ENCODE data around the gene CCDC142.
A peak's percentile ranks its signal among the peaks of the same experiment; 100 is the strongest.

CCDC142 gene

GRCh38 chr2:74503506-74504475, 21.0 kb upstream of the CCDC142 start:
- H3K9ac ChIP-seq (ENCODE audit: low read depth in 1 of 2, low read length in 2 of 2) = peak overlapping the region; percentile 92 to 94
- H3K27me3 ChIP-seq (ENCODE audit: control insufficient read depth in 2 of 2, insufficient read depth in 2 of 2, low read length in 2 of 2) = peaks cover 10 to 15% of the 10 kb centered on the region in 2 donors
- H3K27ac ChIP-seq (ENCODE audit: low read depth in 2 of 2, low read length in 2 of 2) = peak overlapping the region; percentile 86 to 91
- H3K4me3 ChIP-seq (ENCODE audit: low read length in 2 of 2) = peak overlapping the region; percentile 85 to 90
- no peaks in the 10 kb centered on the region for H3K9me3 ChIP-seq (ENCODE audit: control insufficient read depth in 2 of 2, low read length in 2 of 2)
- peaks cover 7 to 12% of the 10 kb centered on the region in 2 donors for H3K36me3 ChIP-seq (ENCODE audit: control insufficient read depth in 2 of 2, insufficient read depth in 2 of 2, low read length in 2 of 2)
- H3K4me1 ChIP-seq (ENCODE audit: control insufficient read depth in 2 of 2, insufficient read depth in 2 of 2, low read length in 2 of 2) = peaks cover 41 to 48% of the 10 kb centered on the region in 2 donors

- H3K4me1 ChIP-seq (ENCODE audit: control insufficient read depth in 2 of 2, insufficient read depth in 2 of 2, low read length in 2 of 2) = peaks cover 49 to 51% of the 10 kb centered on the region in 2 donors
- H3K27me3 ChIP-seq (ENCODE audit: control insufficient read depth in 2 of 2, insufficient read depth in 2 of 2, low read length in 2 of 2) = peaks cover 14 to 24% of the 10 kb centered on the region in 2 donors
- H3K4me3 ChIP-seq (ENCODE audit: low read length in 2 of 2) = peak overlapping the region; percentile 85 to 90
- peaks cover 7 to 12% of the 10 kb centered on the region in 2 donors for H3K36me3 ChIP-seq (ENCODE audit: control insufficient read depth in 2 of 2, insufficient read depth in 2 of 2, low read length in 2 of 2)
- peak overlapping the region; percentile 92 to 94 for H3K9ac ChIP-seq (ENCODE audit: low read depth in 1 of 2, low read length in 2 of 2)
- H3K9me3 ChIP-seq (ENCODE audit: control insufficient read depth in 2 of 2, low read length in 2 of 2) = no peaks in the 10 kb centered on the region
- peak overlapping the region; percentile 86 to 91 for H3K27ac ChIP-seq (ENCODE audit: low read depth in 2 of 2, low read length in 2 of 2)
These were observed 20.1 kb upstream of the CCDC142 start for GRCh38 chr2:74502720-74503505.

- Histone ChIP-seq H3K9ac (ENCODE audit: low read depth in 1 of 2, low read length in 2 of 2) (peak overlapping the region; percentile 92 to 94), H3K4me1 (ENCODE audit: control insufficient read depth in 2 of 2, insufficient read depth in 2 of 2, low read length in 2 of 2) (peaks cover 54% of the 10 kb centered on the region in 2 donors), H3K27me3 (ENCODE audit: control insufficient read depth in 2 of 2, insufficient read depth in 2 of 2, low read length in 2 of 2) (peaks cover 14 to 31% of the 10 kb centered on the region in 2 donors), H3K9me3 (ENCODE audit: control insufficient read depth in 2 of 2, low read length in 2 of 2) (no peaks in the 10 kb centered on the region), H3K36me3 (ENCODE audit: control insufficient read depth in 2 of 2, insufficient read depth in 2 of 2, low read length in 2 of 2) (peaks cover 7 to 12% of the 10 kb centered on the region in 2 donors), H3K4me3 (ENCODE audit: low read length in 2 of 2) (peak overlapping the region; percentile 85 to 90), H3K27ac (ENCODE audit: low read depth in 2 of 2, low read length in 2 of 2) (peak overlapping the region; percentile 86 to 91)
These were observed 19.4 kb upstream of the CCDC142 start for GRCh38 chr2:74502147-74502719.

GRCh38 chr2:74501335-74502071, 18.7 kb upstream of the CCDC142 start:
- no peak overlapping the region for H3K27ac ChIP-seq (ENCODE audit: low read depth in 2 of 2, low read length in 2 of 2)
- peaks cover 14 to 34% of the 10 kb centered on the region in 2 donors for H3K27me3 ChIP-seq (ENCODE audit: control insufficient read depth in 2 of 2, insufficient read depth in 2 of 2, low read length in 2 of 2)
- peak overlapping the region; percentile 85 to 90 for H3K4me3 ChIP-seq (ENCODE audit: low read length in 2 of 2)
- peaks cover 7 to 12% of the 10 kb centered on the region in 2 donors for H3K36me3 ChIP-seq (ENCODE audit: control insufficient read depth in 2 of 2, insufficient read depth in 2 of 2, low read length in 2 of 2)
- H3K9ac ChIP-seq (ENCODE audit: low read depth in 1 of 2, low read length in 2 of 2) = no peak overlapping the region
- no peaks in the 10 kb centered on the region for H3K9me3 ChIP-seq (ENCODE audit: control insufficient read depth in 2 of 2, low read length in 2 of 2)
- H3K4me1 ChIP-seq (ENCODE audit: control insufficient read depth in 2 of 2, insufficient read depth in 2 of 2, low read length in 2 of 2) = peaks cover 47 to 49% of the 10 kb centered on the region in 2 donors

- no peaks in the 10 kb centered on the region for H3K9me3 ChIP-seq (ENCODE audit: control insufficient read depth in 2 of 2, low read length in 2 of 2)
- H3K4me3 ChIP-seq (ENCODE audit: low read length in 2 of 2) = no peak overlapping the region
- peaks cover 14 to 34% of the 10 kb centered on the region in 2 donors for H3K27me3 ChIP-seq (ENCODE audit: control insufficient read depth in 2 of 2, insufficient read depth in 2 of 2, low read length in 2 of 2)
- H3K4me1 ChIP-seq (ENCODE audit: control insufficient read depth in 2 of 2, insufficient read depth in 2 of 2, low read length in 2 of 2) = peaks cover 40 to 42% of the 10 kb centered on the region in 2 donors
- H3K36me3 ChIP-seq (ENCODE audit: control insufficient read depth in 2 of 2, insufficient read depth in 2 of 2, low read length in 2 of 2) = peaks cover 3 to 6% of the 10 kb centered on the region in 2 donors
- no peak overlapping the region for H3K27ac ChIP-seq (ENCODE audit: low read depth in 2 of 2, low read length in 2 of 2)
- no peak overlapping the region for H3K9ac ChIP-seq (ENCODE audit: low read depth in 1 of 2, low read length in 2 of 2)
These were observed 17.8 kb upstream of the CCDC142 start for GRCh38 chr2:74500578-74500946.

- Histone ChIP-seq H3K36me3 (ENCODE audit: control insufficient read depth in 2 of 2, insufficient read depth in 2 of 2, low read length in 2 of 2) (peaks cover 0 to 1% of the 10 kb centered on the region in 2 donors), H3K9me3 (ENCODE audit: control insufficient read depth in 2 of 2, low read length in 2 of 2) (no peaks in the 10 kb centered on the region), H3K27me3 (ENCODE audit: control insufficient read depth in 2 of 2, insufficient read depth in 2 of 2, low read length in 2 of 2) (peaks cover 14 to 34% of the 10 kb centered on the region in 2 donors), H3K4me3 (ENCODE audit: low read length in 2 of 2) (no peak overlapping the region), H3K9ac (ENCODE audit: low read depth in 1 of 2, low read length in 2 of 2) (no peak overlapping the region), H3K4me1 (ENCODE audit: control insufficient read depth in 2 of 2, insufficient read depth in 2 of 2, low read length in 2 of 2) (peaks cover 35 to 41% of the 10 kb centered on the region in 2 donors), H3K27ac (ENCODE audit: low read depth in 2 of 2, low read length in 2 of 2) (no peak overlapping the region)
These were observed 17.3 kb upstream of the CCDC142 start for GRCh38 chr2:74499940-74500577.

- no peaks in the 10 kb centered on the region for H3K36me3 ChIP-seq (ENCODE audit: control insufficient read depth in 2 of 2, insufficient read depth in 2 of 2, low read length in 2 of 2)
- no peaks in the 10 kb centered on the region for H3K9me3 ChIP-seq (ENCODE audit: control insufficient read depth in 2 of 2, low read length in 2 of 2)
- H3K27ac ChIP-seq (ENCODE audit: low read depth in 2 of 2, low read length in 2 of 2) = no peak within 1 kb of the TSS
- H3K4me1 ChIP-seq (ENCODE audit: control insufficient read depth in 2 of 2, insufficient read depth in 2 of 2, low read length in 2 of 2) = peaks cover 35 to 41% of the 10 kb centered on the region in 2 donors
- H3K4me3 ChIP-seq (ENCODE audit: low read length in 2 of 2) = peak within 1 kb of the TSS; percentile 63 to 73
- H3K9ac ChIP-seq (ENCODE audit: low read depth in 1 of 2, low read length in 2 of 2) = peak within 1 kb of the TSS in 1 of 2 donors; percentile 33
- peaks cover 14 to 34% of the 10 kb centered on the region in 2 donors for H3K27me3 ChIP-seq (ENCODE audit: control insufficient read depth in 2 of 2, insufficient read depth in 2 of 2, low read length in 2 of 2)
These were observed 16.6 kb upstream of the CCDC142 start, which contains the start of gene LBX2 for GRCh38 chr2:74499267-74499939. Gene LBX2, minus strand, starts transcription at chr2:74499603. Its CDS starts 66 bp downstream, at chr2:74499537.

- H3K4me1 ChIP-seq (ENCODE audit: control insufficient read depth in 2 of 2, insufficient read depth in 2 of 2, low read length in 2 of 2) = peaks cover 29 to 36% of the 10 kb centered on the region in 2 donors
- no peak overlapping the region for H3K27ac ChIP-seq (ENCODE audit: low read depth in 2 of 2, low read length in 2 of 2)
- peak overlapping the region in 1 of 2 donors; percentile 33 for H3K9ac ChIP-seq (ENCODE audit: low read depth in 1 of 2, low read length in 2 of 2)
- peaks cover 14 to 34% of the 10 kb centered on the region in 2 donors for H3K27me3 ChIP-seq (ENCODE audit: control insufficient read depth in 2 of 2, insufficient read depth in 2 of 2, low read length in 2 of 2)
- no peaks in the 10 kb centered on the region for H3K9me3 ChIP-seq (ENCODE audit: control insufficient read depth in 2 of 2, low read length in 2 of 2)
- H3K36me3 ChIP-seq (ENCODE audit: control insufficient read depth in 2 of 2, insufficient read depth in 2 of 2, low read length in 2 of 2) = peaks cover under 1 to 2% of the 10 kb centered on the region in 2 donors
- peak overlapping the region; percentile 63 to 73 for H3K4me3 ChIP-seq (ENCODE audit: low read length in 2 of 2)
These were observed 15.9 kb upstream of the CCDC142 start for GRCh38 chr2:74498500-74499266.
